Panc1 (cell line): ENCODE measurements around the gene DCC. TPM values are rescaled to one million over a fixed set of nuclear protein-coding genes. Genes with fewer than 3 reads are reported as not detected.

Experiments
- ATAC-seq: fragments of 200-7000 bp; cut with Tn5 transposase; 2 replicates; pipeline ENCODE4 v1.9.1; 2020; ENCODE audit warnings: mild to moderate bottlenecking, moderate library complexity
- BruUV-seq: library from RNA; stranded (reverse); fragments of 400-500 nt; replicated peaks from 2 replicates; lab custom pipeline; 2021; lab: Mats Ljungman, UMichigan
- CTCF ChIA-PET: fragments of 300-600 bp; sonication (Branson Sonifier 250); formaldehyde crosslinking; loops from one replicate; lab custom pipeline; 2022; ENCODE audit warnings: antibody characterized with exemption; lab: Charles Lee
- POLR2A ChIA-PET: fragments of 300-600 bp; sonication (Branson Sonifier 250); formaldehyde crosslinking; loops from one replicate; lab custom pipeline; 2022; ENCODE audit warnings: antibody characterized with exemption; lab: Charles Lee
- DNase-seq: peaks from one replicate; pipeline ENCODE4 v3.0.0-alpha.2; 2010; ENCODE audit warnings: low read depth, low spot score
- H3K27ac ChIP-seq: 2 replicates; pipeline ENCODE4 v1.5.1; 2011; ENCODE audit warnings: mild to moderate bottlenecking, low read length, inconsistent platforms
- H3K27me3 ChIP-seq: fragments of 200-500 bp; sonication (Bioruptor generic); 2 replicates; pipeline ENCODE4 v1.6.0; 2014; ENCODE audit warnings: low read length, inconsistent platforms; ENCODE audit not compliant: control insufficient read depth, insufficient read depth
- H3K36me3 ChIP-seq: fragments of 200-500 bp; sonication (Bioruptor generic); 2 replicates; pipeline ENCODE4 v1.5.1; 2014; ENCODE audit warnings: inconsistent platforms, mild to moderate bottlenecking, low read length, moderate library complexity; ENCODE audit not compliant: control insufficient read depth, insufficient read depth
- H3K4me1 ChIP-seq: 2 replicates; pipeline ENCODE4 v1.5.1; 2011; ENCODE audit warnings: inconsistent platforms, mild to moderate bottlenecking, low read length, moderate library complexity; ENCODE audit not compliant: control insufficient read depth, insufficient read depth
- H3K4me3 ChIP-seq, 2 experiments: 2 replicates each; pipeline ENCODE4 v1.5.1; 2011 to 2012; ENCODE audit warnings: low read depth in 2 of 2, low read length in 2 of 2, mild to moderate bottlenecking in 2 of 2, inconsistent platforms in 1 of 2, moderate library complexity in 1 of 2
- H3K9me3 ChIP-seq: fragments of 200-500 bp; sonication (Bioruptor generic); 2 replicates; pipeline ENCODE4 v1.5.1; 2014; ENCODE audit warnings: low read depth, mild to moderate bottlenecking, inconsistent platforms, low read length, moderate library complexity; ENCODE audit not compliant: control insufficient read depth, insufficient read depth
- POLR2AphosphoS5 ChIP-seq: IDR thresholded peaks from 2 replicates; pipeline ENCODE4 v1.6.1; 2012; ENCODE audit warnings: mild to moderate bottlenecking, low read depth, low read length, moderate library complexity
- SIN3A ChIP-seq: IDR thresholded peaks from 2 replicates; pipeline ENCODE4 v1.6.1; 2012; ENCODE audit warnings: low read depth, mild to moderate bottlenecking, low read length, moderate library complexity, borderline replicate concordance; ENCODE audit not compliant: insufficient read depth
- TCF7L2 ChIP-seq: IDR thresholded peaks from 2 replicates; pipeline ENCODE4 v1.6.1; 2011; ENCODE audit warnings: mild to moderate bottlenecking, low read depth, low read length, inconsistent platforms
- in situ Hi-C: cut with HindIII; loops from 2 replicates; pipeline ENCODE4 v1.10.0; 2016; ENCODE audit warnings: low sequenced_read_pairs, low pct_unique_long_range_greater_than_20kb
- intact Hi-C: fragments of 100-400 bp; cut with micrococcal nuclease; formaldehyde crosslinking; loops from one replicate; pipeline ENCODE4 v1.10.0; 2022; ENCODE audit not compliant: unreplicated experiment
- total RNA-seq: library from RNA; stranded (reverse); gene quantifications from one replicate; pipeline ENCODE4 v1.2.1, GENCODE V29; 2021; ENCODE audit not compliant: unreplicated experiment
- TF ChIP-seq, protein P1 (sequence below), 2 experiments: IDR thresholded peaks; 2 replicates each; pipeline ENCODE4 v1.6.1; 2011 to 2012; ENCODE audit warnings: low read depth in 2 of 2, control low read depth in 1 of 2, low read length in 1 of 2, mild to moderate bottlenecking in 1 of 2, moderate library complexity in 1 of 2; ENCODE audit not compliant: insufficient read depth in 1 of 2
- TF ChIP-seq, protein P2 (sequence below): fragments of 450-650 bp; IDR thresholded peaks from 2 replicates; pipeline ENCODE4 v1.5.1; 2017; ENCODE audit warnings: mild to moderate bottlenecking

DCC gene
- total RNA-seq, 1 experiment from 2014 or later: not detected

DNA sequence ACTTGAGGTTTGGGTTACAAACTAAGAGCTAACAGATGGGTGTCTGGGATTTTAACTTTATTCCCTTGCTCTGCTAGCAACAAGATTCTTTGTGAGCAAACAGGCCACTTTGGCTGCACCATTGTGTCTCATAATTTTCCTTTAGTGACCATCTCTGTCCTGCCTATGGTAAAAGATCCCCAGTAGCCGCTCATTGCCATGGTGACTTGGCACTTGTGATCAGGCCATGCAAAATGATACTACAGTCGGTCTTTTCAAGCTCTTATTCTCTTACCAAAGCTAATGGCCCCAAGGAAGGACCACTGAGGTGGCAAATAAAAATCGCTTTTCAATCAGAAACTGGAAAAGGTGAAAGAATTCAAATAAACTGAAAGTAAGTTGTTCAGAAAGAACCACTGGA lies 1047.6 kb downstream of the DCC start:
- BruUV-seq: no TSS peak
- CTCF ChIA-PET: no interaction called here
- no peak overlapping the region for H3K4me3 ChIP-seq
- ATAC-seq: no peak
- H3K36me3 ChIP-seq: no peaks in the 10 kb centered on the region
- DNase-seq: no peak
- in situ Hi-C loops: no loop called here
- H3K9me3 ChIP-seq: no peaks in the 10 kb centered on the region
- H3K27ac ChIP-seq: no peak overlapping the region
- POLR2A ChIA-PET: no interaction called here
- no peaks in the 10 kb centered on the region for H3K4me1 ChIP-seq
- H3K27me3 ChIP-seq: no peaks in the 10 kb centered on the region
- TF ChIP-seq, protein P1, sequence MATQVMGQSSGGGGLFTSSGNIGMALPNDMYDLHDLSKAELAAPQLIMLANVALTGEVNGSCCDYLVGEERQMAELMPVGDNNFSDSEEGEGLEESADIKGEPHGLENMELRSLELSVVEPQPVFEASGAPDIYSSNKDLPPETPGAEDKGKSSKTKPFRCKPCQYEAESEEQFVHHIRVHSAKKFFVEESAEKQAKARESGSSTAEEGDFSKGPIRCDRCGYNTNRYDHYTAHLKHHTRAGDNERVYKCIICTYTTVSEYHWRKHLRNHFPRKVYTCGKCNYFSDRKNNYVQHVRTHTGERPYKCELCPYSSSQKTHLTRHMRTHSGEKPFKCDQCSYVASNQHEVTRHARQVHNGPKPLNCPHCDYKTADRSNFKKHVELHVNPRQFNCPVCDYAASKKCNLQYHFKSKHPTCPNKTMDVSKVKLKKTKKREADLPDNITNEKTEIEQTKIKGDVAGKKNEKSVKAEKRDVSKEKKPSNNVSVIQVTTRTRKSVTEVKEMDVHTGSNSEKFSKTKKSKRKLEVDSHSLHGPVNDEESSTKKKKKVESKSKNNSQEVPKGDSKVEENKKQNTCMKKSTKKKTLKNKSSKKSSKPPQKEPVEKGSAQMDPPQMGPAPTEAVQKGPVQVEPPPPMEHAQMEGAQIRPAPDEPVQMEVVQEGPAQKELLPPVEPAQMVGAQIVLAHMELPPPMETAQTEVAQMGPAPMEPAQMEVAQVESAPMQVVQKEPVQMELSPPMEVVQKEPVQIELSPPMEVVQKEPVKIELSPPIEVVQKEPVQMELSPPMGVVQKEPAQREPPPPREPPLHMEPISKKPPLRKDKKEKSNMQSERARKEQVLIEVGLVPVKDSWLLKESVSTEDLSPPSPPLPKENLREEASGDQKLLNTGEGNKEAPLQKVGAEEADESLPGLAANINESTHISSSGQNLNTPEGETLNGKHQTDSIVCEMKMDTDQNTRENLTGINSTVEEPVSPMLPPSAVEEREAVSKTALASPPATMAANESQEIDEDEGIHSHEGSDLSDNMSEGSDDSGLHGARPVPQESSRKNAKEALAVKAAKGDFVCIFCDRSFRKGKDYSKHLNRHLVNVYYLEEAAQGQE (IDR thresholded peaks at IDR 0.05; ENCODE audit: insufficient read depth in 1 of 2, low read depth in 2 of 2, low read length in 1 of 2): no peak
- TF ChIP-seq, protein P2, sequence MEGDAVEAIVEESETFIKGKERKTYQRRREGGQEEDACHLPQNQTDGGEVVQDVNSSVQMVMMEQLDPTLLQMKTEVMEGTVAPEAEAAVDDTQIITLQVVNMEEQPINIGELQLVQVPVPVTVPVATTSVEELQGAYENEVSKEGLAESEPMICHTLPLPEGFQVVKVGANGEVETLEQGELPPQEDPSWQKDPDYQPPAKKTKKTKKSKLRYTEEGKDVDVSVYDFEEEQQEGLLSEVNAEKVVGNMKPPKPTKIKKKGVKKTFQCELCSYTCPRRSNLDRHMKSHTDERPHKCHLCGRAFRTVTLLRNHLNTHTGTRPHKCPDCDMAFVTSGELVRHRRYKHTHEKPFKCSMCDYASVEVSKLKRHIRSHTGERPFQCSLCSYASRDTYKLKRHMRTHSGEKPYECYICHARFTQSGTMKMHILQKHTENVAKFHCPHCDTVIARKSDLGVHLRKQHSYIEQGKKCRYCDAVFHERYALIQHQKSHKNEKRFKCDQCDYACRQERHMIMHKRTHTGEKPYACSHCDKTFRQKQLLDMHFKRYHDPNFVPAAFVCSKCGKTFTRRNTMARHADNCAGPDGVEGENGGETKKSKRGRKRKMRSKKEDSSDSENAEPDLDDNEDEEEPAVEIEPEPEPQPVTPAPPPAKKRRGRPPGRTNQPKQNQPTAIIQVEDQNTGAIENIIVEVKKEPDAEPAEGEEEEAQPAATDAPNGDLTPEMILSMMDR: no peak
- TF ChIP-seq SIN3A: no peak
- no peak for TF ChIP-seq TCF7L2
- no peak for TF ChIP-seq POLR2AphosphoS5
- intact Hi-C loops: no loop called here

DNA sequence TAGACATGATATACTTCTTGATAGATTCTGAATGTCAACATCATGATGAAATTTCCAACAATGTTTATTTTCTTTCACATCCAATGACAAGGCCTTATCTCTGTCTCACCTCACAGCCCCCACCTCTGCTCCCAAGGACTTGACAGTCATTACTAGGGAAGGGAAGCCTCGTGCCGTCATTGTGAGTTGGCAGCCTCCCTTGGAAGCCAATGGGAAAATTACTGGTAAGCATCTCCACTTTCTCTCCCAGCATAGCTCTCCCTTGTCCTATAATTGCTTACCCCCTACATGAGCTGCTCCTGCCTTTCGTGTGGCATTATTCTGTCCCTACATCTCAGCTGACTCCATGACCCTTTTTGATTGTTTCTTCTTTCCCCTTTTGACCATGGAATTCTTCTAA lies 1062.7 kb downstream of the DCC start:
- Histone ChIP-seq H3K9me3 (no peaks in the 10 kb centered on the region), H3K27me3 (no peaks in the 10 kb centered on the region), H3K27ac (no peak overlapping the region), H3K36me3 (no peaks in the 10 kb centered on the region), H3K4me3 (no peak overlapping the region), H3K4me1 (no peaks in the 10 kb centered on the region)
- TF ChIP-seq, protein P2: no peak
- intact Hi-C loops: no loop called here
- ChIA-PET CTCF (no interaction called here), POLR2A (no interaction called here)
- DNase-seq (no peak), ATAC-seq (no peak)
- in situ Hi-C loops: no loop called here
- BruUV-seq: no TSS peak

DNA sequence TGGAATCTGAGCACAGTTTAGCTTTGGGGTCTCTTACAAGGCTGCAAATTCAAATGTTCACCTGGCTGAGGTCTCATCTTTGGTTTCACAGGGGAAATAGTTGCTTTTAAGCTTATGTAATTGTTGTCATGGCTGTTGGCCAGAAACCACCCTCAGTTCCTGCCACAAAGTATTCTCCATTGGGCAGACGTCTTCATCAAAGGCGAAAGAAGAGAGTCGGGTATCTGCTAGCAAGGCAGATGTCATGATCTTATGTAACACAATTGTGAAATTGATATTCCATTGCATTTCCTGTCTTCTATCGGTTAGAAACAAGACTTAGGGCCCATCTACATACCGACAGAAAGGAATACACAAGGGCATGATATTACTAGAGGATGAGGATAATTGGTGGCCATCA lies 1068.3 kb downstream of the DCC start:
- Histone ChIP-seq H3K9me3 (no peaks in the 10 kb centered on the region), H3K27ac (no peak overlapping the region), H3K4me1 (no peaks in the 10 kb centered on the region), H3K4me3 (no peak overlapping the region), H3K36me3 (no peaks in the 10 kb centered on the region), H3K27me3 (no peaks in the 10 kb centered on the region)
- DNase-seq (no peak), ATAC-seq (no peak)
- BruUV-seq: no TSS peak
- intact Hi-C loops (no loop called here), in situ Hi-C loops (no loop called here)
- no peak for TF ChIP-seq SIN3A
- TF ChIP-seq, protein P1 (IDR thresholded peaks at IDR 0.05; ENCODE audit: insufficient read depth in 1 of 2, low read depth in 2 of 2, low read length in 1 of 2): no peak
- TF ChIP-seq, protein P2: no peak
- no peak for TF ChIP-seq POLR2AphosphoS5
- TF ChIP-seq TCF7L2: no peak
- ChIA-PET POLR2A (no interaction called here), CTCF (no interaction called here)
